Measurements from ENCODE around the gene HCRTR1.
A peak's percentile ranks its signal among the peaks of the same experiment; 100 is the strongest.

HCRTR1 gene

DNA sequence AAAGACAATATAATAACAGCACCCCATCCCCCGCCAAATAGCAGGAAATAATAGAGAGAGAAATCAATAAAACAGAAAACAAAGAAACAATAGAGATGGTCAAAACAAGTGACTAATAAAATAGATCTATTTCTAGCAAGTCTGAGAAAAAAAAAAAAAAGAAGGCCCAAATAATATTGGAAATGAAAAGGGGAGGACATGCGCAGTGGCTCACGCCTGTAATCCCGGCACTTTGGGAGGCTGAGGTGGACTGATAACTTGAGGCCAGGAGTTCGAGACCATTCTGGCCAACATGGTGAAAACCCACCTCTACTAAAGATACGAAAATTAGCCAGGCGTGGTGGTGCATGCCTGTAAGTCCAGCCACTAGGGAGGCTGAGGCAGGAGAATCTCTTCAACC is 18.5 kb upstream of the HCRTR1 start:
- no peak for DNase-seq

DNA sequence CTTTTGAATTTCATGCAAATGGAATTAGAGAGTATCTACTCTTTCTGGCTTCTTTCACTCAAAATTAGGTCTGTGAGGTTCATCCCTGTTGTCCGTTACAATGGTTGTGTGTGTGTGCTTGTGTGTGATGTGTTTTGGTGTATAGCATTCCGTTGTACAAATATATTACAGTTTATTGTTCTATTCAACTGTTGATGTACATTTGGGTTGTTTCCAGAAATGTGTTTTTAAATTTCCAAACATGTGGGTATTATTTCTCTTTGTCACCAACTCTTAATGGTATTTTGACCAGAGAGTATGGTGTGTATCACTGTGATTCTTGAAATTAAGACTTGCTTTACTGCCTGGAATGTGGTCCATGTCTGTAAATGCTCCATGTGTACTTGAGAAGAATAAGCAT is 16.8 kb upstream of the HCRTR1 start:
- no peak for DNase-seq

DNA sequence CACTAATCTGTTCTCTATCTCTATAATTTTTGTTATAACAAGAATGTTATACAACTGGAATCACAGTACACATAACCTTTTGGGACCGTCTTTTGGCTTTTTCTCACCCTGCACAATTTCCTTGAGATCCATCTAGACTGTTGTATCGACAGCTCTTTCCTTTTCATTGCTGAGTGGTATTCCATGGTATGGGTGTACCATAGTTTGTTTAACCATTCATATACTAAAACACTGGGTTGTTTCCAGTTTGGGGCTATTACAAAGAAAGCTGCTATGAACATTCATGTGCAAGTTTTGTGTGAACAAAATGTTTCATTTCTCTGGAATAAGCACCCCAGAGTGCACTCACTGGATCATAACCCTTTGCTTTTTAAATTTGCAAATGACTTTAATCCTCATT is 15.4 kb upstream of the HCRTR1 start:
- DNase-seq, result no peak

DNA sequence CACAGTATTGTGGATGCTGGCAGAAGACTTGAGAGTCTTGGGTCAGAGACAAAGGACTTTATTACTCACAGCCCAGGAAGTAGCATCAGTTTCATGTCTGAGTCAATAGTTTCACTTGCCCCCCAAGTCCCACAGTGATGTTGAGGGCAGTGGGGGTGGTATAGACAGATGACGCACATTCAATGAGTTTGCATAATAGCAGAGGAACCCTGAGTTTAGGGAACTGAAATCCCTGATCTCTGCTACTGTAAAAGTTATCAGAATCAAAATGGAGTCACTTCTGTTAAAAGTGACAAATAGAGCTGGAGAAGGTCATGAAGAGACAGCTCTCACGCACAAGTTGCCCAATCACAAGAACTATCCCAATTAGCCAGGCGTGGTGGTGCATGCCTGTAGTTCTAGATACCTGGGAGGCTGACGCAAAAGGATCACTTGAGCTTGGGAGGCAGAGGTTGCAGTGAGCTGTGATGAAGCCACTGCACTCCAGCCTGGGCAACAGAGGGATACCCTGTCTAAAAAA is 11.5 kb upstream of the HCRTR1 start:
- DNase-seq, result peak; percentile 58

DNA sequence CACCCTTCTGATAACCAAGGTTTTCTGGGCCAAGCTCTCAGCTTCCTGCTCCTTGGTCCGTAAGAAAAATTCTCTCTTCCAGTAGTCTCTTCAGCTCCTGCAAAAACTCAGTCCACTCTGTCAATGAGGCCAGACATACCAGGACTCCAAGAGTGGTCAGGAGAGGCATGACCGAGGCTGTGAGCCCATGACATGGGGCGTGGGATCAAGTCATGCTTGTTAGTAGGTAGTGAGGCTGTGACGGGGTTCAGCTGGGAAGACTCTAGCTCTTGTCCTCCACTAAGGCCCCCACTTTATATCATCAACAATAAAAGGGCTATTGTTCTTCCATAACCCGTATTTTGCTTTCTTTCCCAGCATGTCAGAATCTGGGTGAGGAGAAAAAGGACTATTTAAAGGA is 10.1 kb upstream of the HCRTR1 start:
- DNase-seq, result no peak

DNA sequence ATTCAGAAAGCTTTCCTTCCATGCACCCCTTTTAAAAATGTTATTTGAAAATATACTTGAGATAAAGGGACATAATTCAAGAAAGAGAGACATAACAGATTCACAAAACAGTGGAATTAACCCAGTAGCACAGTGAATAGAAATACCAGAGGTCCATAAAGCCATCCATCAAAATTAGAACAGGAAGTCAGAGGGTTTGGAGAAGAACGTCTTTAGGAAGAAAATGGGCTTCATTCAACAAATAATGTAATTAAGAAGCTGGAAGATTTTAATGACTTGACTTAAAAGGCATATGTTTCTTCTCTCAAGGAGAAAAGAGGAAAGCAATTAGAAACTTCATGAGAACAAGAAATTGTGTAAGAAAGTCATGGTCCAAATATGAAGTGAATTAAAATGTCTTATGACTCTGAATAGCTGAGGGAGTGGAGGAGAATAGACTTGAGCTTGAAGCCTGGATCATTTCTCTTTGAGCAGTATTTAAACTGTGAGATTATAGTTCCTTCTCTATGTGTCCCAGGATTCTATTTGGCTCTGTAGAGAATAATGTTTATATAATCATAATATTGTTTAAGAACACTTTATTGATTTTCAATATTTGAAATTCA is 7.9 kb upstream of the HCRTR1 start:
- no peak for DNase-seq

DNA sequence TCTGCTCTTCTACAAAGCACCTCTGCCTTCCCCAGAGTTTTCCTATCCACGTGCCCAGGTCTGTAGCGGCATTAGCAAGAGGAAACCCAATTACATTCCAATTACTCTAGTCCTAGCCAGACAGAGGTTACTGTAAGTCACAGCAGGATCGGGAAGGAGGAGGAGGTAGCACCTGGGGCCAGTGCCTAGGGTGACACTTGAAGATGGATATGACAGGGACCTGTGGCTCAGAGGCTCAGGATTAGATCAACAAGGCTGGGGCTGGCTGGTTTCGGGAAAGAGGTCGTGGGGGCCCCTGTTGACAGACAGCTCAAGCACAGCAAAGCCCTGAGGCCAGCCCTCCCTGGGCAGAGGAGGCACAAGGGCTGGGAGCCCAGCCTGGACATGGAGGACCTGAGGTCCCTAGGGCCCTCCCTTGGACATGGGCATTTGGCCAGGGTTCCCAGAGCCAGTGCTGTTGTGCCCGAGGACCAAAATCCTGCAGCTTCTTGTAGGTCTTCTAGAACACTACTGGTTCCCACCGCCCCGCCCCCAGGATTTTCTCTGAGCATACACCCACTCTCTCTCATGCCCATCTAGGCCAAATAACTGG is 3.0 kb upstream of the HCRTR1 start:
- DNase-seq, result no peak

DNA sequence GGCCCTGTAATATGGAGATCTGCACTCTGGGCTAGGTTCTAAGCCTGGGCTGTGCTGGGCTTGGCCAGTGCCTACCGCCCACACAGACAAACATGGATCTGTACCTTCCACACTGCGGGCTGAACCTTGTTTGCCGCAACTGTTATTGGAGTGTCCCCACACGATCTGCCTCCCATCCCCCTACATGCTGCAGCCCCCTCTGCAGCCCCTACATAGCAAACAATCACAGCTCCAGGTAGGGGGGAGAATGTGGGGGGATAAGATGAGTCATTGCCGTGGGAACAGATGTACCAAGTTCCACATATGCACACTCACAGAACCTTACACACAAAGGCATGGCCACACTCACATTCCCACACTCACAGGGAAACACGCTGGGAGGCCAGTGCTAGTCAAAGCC is 2.1 kb upstream of the HCRTR1 start:
- DNase-seq, result peak; percentile 22

DNA sequence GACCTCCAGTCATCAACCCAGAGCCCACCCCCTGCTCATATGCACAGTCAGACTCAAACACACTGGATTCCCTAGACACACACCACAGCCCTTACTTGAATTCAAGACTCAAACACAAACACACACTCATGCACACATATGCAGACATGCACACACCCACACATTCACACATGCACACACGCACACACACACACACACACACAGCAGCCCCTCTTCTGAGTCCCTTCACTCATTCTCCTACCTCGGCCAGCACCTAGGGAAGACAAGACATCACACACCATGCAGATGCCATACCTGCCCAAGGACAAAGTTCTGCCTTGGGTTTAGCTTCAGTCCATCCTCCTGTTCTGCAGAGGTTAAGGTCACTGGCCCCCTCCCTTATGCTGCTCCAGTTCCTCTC is 1.6 kb upstream of the HCRTR1 start:
- no peak for DNase-seq

DNA sequence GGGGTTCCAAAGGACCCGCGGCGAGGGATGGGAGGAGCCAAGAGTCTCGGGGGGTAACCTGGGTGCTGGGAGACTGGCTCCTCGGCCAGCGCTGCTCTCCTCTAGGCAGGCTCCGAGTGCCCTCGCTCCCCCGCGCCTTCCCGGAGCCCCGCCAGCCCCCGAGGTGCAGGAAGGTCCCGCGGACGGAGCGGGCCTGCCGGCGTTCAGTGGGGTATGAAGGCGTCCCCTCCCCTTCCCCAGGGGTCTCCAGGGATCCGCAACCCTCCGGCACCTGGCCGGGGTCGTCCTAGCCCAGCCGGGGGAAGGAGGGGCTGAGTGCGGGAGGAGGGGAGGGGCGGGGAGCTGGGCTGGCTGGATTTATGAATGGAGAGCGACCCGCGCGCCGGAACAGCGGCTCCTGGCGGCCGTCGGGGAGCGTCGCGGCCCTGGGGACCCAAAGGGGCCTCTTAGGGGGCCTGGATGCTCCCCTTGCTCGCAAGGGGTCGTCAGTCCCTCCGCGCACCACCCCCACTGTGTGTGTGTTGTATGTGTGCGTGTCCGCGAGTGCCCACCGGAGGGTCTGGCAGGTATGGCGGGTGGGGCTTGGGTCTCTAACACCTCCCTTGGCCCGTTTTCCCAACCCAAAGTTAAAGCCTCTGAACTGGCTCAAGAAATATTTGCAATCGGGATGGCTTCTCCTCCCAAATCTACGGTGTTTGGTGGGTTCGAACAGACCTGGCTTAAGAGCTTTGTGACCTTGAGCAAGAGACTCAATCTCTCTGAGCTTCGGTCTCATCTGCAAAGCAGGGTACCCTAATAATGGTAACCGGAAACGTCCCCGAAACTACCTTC is 642 bp downstream of the HCRTR1 start:
- DNase-seq, result peak; percentile 23

DNA sequence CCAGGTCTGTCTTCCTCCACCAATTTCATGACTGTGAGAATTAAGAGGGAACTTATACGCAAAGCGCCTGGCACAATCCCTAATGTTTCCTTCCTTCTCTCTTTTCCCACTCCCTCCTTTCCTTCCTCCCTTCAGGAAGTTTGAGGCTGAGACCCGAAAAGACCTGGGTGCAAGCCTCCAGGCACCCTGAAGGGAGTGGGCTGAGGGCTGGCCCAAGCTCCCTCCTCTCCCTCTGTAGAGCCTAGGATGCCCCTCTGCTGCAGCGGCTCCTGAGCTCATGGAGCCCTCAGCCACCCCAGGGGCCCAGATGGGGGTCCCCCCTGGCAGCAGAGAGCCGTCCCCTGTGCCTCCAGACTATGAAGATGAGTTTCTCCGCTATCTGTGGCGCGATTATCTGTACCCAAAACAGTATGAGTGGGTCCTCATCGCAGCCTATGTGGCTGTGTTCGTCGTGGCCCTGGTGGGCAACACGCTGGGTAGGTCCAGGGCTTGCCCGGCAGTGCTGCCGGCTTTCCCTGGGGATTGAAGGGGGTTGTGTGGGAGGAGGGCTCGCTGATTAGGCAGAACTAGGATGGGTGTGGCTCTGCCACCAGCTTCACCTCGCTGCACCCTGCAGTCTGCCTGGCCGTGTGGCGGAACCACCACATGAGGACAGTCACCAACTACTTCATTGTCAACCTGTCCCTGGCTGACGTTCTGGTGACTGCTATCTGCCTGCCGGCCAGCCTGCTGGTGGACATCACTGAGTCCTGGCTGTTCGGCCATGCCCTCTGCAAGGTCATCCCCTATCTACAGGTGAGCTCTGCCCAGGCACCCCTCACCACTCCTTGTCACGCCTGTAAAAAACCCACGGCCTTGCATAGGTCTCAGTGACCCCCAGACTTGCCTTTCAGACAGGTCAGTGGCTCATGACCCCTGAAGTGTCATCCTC is 1.7 kb downstream of the HCRTR1 start:
- no peak for DNase-seq

DNA sequence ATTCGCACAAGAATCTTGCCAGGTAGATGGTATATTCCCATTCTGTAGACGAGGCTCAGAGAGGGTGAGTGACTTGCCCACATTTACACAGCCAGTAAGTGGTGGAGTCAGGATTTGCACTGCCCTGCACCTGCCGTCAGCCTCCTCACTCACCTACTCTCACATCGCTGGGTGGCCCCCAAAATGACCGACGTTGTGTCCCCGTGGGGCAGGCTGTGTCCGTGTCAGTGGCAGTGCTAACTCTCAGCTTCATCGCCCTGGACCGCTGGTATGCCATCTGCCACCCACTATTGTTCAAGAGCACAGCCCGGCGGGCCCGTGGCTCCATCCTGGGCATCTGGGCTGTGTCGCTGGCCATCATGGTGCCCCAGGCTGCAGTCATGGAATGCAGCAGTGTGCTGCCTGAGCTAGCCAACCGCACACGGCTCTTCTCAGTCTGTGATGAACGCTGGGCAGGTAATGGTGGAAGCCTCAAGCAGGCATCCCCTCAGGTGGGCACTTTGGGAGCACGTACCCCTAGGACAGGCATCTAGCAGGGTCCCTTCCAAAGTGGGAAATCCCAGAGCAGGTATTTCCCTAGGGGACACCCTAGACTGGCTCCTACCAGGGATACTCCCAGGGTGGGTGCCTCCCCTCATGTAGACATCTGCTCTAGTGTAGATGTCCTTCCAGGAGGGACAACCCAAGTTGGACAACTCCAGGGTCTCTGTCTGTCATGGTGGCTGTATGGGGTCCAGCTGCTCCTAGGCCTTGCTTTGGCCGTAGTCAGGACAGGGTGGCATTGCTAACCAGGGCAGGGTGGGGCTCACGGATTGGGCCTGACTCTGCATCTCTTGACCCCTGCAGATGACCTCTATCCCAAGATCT is 3.4 kb downstream of the HCRTR1 start:
- no peak for DNase-seq

DNA sequence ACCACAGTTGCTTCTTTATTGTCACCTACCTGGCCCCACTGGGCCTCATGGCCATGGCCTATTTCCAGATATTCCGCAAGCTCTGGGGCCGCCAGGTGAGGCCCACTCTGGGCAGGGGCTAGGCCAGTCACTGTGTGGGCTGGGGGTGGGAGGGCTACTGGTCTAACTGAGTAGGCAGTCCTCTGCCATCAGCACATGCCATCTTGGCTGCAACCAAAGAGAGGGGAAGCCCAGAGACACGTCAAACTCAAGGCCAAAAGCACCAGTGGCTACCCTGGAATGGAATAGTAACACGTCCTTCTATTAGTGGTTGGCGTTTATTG is 4.0 kb downstream of the HCRTR1 start:
- DNase-seq, result no peak

DNA sequence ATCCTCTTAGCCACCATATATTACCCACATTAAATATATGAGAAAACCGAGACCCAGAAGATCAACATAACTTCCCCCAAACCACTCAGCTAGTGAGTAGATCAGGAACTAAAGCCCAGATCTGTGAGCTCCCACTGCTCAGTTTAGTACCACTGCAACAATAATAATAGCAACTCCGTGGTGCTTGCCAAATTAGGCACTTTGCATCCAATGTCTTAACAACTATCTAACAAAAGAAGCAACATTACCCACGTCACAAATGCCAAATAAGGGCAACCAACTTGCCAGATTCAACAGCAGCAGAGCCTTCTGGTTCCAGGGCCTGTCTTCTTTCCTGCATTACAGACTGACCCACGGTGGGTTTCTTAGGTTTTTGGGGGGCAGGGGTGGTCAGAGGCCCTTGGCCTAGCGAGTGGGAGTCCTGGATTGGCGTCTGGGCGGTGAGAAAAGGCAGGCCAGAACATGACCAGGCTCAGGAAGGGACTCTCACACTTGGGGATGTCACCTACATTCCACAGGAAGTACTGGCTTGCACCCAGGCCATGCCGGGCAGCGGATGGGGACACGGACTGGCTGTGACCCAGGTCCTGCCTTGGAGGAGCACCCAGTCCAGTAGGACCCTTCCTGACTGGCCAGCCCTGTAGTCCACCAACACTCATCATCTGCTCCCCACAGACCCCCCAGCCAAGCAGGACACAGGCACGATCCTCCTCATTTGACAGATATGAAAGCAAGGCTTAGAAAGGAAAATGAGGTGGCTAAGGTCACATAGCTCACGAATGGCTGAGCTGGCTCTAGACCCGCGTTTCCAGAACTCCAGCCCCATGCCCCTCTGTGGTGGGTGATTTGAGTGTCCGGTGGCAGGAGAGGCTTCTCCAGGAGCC is 4.6 kb downstream of the HCRTR1 start:
- DNase-seq, result no peak

DNA sequence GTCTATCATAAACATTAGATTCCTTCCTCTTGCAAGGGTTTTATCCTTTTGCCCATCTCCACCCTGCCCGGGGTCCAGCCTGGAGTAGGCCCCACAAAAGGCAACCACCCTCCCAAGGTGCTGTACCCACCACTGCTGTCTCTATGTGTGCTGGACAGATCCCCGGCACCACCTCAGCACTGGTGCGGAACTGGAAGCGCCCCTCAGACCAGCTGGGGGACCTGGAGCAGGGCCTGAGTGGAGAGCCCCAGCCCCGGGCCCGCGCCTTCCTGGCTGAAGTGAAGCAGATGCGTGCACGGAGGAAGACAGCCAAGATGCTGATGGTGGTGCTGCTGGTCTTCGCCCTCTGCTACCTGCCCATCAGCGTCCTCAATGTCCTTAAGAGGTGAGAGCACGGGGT is 5.9 kb downstream of the HCRTR1 start:
- no peak for DNase-seq

DNA sequence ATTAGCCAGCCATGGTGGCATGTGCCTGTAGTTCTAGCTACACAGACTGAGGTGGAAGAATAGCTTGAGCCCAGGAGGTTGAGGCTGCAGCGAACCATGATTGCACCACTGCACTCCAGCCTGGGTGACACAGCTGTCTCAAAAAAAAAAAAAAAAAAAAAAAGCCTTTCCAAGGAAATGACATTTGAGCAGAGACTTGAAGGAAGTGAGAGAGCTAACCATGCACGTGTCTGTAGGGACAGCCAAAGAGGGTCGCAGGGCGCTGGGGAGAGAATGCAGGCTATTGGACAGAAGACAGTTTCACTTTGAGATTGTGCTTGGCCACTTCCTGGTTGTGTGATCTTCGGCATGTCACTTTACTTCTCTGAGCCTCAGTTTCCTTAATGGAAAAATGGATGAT is 6.8 kb downstream of the HCRTR1 start:
- DNase-seq, result no peak

DNA sequence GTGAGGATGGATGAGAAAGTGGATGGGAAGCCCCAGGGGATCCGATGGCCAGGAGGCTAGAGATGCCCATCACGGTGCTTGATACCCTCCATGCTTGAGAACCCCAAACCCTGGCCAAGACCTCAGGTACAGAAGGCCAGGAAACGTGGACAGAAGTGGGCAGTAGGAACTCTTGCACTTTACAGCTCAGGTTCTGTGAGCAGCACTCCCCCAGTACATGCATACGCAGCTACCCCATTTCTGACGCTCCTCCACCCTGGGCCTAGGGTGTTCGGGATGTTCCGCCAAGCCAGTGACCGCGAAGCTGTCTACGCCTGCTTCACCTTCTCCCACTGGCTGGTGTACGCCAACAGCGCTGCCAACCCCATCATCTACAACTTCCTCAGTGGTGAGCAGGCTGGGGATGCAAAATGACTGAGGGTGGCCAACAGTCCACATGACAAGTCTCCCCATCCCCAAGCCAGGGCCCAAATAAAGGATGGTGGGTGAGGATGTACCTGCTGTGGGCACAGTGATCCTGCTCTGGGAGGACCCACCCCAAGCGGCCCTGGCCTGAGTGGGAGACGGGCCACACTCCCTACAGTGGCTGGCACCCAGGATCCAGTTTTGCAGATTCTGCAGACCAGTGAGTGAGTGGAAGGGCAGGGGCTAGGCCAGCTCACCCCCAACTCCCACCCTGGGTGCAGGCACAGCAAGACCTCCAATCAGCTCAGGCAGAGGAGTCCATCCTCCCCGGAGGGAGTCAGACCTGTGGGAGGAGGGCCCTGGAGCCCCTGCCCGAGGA is 7.4 kb downstream of the HCRTR1 start:
- no peak for DNase-seq

DNA sequence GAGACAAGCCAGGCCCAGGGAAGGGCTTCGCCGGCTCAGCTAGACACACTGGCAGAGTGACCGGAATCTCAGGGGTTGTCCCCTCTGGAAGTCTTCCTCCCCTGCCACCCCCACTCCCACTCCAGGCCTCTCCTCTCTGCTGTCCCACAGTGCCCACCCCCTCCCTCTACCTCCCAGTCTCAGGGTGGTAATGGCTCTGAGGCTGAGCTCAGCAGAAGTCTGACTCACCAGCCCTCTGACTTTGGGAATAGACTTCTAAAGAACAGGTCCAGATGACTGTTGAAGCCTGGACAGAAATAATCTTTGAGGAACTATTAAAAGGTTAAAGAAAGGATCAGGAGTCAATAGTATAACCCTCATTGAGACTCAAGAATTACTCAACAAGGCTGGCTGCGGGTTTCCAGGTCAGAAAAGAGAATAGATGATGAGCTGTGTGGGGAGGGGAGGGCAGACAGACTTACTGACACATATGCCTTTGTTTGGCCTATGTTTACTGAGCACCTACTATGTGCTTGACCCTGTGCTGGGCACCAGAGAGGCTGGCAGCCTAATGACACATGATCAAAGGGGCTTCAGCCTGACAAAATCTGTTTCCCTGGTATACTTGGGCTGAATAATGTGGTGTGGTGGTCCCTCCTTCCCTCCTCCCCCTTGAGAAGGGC is 8.2 kb downstream of the HCRTR1 start:
- peak; percentile 63 for DNase-seq

Data from fibroblast of skin of abdomen (primary cell).